Neuronal stem cell (in vitro differentiated cells): ENCODE data around the gene ABCC2.

ENCODE experiments used
- DNase-seq: peaks from one replicate; pipeline ENCODE4 v3.0.0-alpha.2; 2013; ENCODE audit warnings: low spot score
- H2AFZ ChIP-seq: one replicate; pipeline ENCODE4 v1.6.1; 2013; ENCODE audit warnings: mild to moderate bottlenecking, low read length, inconsistent platforms
- H2AK5ac ChIP-seq: 2 replicates; pipeline ENCODE4 v1.6.1; 2013; ENCODE audit warnings: low read depth, mild to moderate bottlenecking, inconsistent platforms, low read length, moderate library complexity, mixed read lengths
- H2BK120ac ChIP-seq: 2 replicates; pipeline ENCODE4 v1.6.1; 2013; ENCODE audit warnings: low read depth, mild to moderate bottlenecking, inconsistent platforms, low read length, moderate library complexity, mixed read lengths
- H2BK12ac ChIP-seq: one replicate; pipeline ENCODE4 v1.6.1; 2013; ENCODE audit warnings: low read length, inconsistent platforms
- H2BK15ac ChIP-seq: 2 replicates; pipeline ENCODE4 v1.6.1; 2013; ENCODE audit warnings: mild to moderate bottlenecking, low read length, inconsistent platforms, mixed read lengths
- H2BK5ac ChIP-seq: one replicate; pipeline ENCODE4 v1.6.1; 2013; ENCODE audit warnings: inconsistent platforms, mild to moderate bottlenecking, low read length, moderate library complexity
- H3K14ac ChIP-seq: one replicate; pipeline ENCODE4 v1.6.1; 2013; ENCODE audit warnings: low read length, inconsistent platforms
- H3K18ac ChIP-seq: 2 replicates; pipeline ENCODE4 v1.6.1; 2013; ENCODE audit warnings: low read length, inconsistent platforms
- H3K23ac ChIP-seq: 2 replicates; pipeline ENCODE4 v1.6.1; 2013; ENCODE audit warnings: low read depth, mild to moderate bottlenecking, mixed read lengths, low read length, inconsistent platforms; ENCODE audit not compliant: poor library complexity
- H3K27ac ChIP-seq: replicated peaks from 3 replicates; pipeline ENCODE4 v1.5.1; 2013; ENCODE audit warnings: low read length, inconsistent platforms
- H3K27me3 ChIP-seq, 3 experiments: 2 replicates each; pipeline ENCODE4 v1.6.1; 2013; ENCODE audit warnings: low read length in 3 of 3, mild to moderate bottlenecking in 2 of 3, inconsistent platforms in 1 of 3, low read depth in 1 of 3, mixed read lengths in 1 of 3, moderate library complexity in 1 of 3; ENCODE audit not compliant: control insufficient read depth in 3 of 3, insufficient read depth in 3 of 3
- H3K36me3 ChIP-seq, 2 donors: replicated peaks in 1 of 2; 2 replicates each; pipeline ENCODE4 v1.6.1; 2013; ENCODE audit warnings: low read length in 2 of 2; ENCODE audit not compliant: control insufficient read depth in 2 of 2, insufficient read depth in 2 of 2
- H3K4ac ChIP-seq: 2 replicates; pipeline ENCODE4 v1.6.1; 2013; ENCODE audit warnings: inconsistent platforms, mild to moderate bottlenecking, low read length, moderate library complexity
- H3K4me1 ChIP-seq, 2 donors: 1 replicate in 1 of 2; 2 replicates in 1 of 2; pipeline ENCODE4 v1.6.1; 2013; ENCODE audit warnings: low read length in 2 of 2, low read depth in 1 of 2; ENCODE audit not compliant: control insufficient read depth in 2 of 2, insufficient read depth in 1 of 2
- H3K4me2 ChIP-seq: one replicate; pipeline ENCODE4 v1.6.1; 2013; ENCODE audit warnings: mild to moderate bottlenecking, low read length, inconsistent platforms; ENCODE audit not compliant: insufficient read depth, poor library complexity, severe bottlenecking
- H3K4me3 ChIP-seq, 2 donors: 2 replicates each; pipeline ENCODE4 v1.5.1; 2013; ENCODE audit warnings: low read length in 2 of 2, mild to moderate bottlenecking in 2 of 2, inconsistent platforms in 1 of 2, moderate library complexity in 1 of 2
- H3K79me1 ChIP-seq: one replicate; pipeline ENCODE4 v1.6.1; 2013; ENCODE audit warnings: low read depth, mild to moderate bottlenecking, inconsistent platforms, low read length, moderate library complexity
- H3K9ac ChIP-seq: one replicate; pipeline ENCODE4 v1.6.1; 2013; ENCODE audit warnings: mild to moderate bottlenecking, low read depth, low read length, inconsistent platforms; ENCODE audit not compliant: poor library complexity
- H3K9me3 ChIP-seq, 2 donors: replicated peaks in 1 of 2; 2 replicates each; pipeline versions ENCODE3 to v1.6.1; 2013; ENCODE audit warnings: low read length in 2 of 2, mild to moderate bottlenecking in 2 of 2, inconsistent platforms in 1 of 2, low read depth in 1 of 2, mixed read lengths in 1 of 2, moderate library complexity in 1 of 2; ENCODE audit not compliant: control insufficient read depth in 2 of 2, insufficient read depth in 1 of 2
- H4K8ac ChIP-seq: one replicate; pipeline ENCODE4 v1.6.1; 2013; ENCODE audit warnings: low read depth, mild to moderate bottlenecking, inconsistent platforms, low read length, moderate library complexity
- H4K91ac ChIP-seq: one replicate; pipeline ENCODE4 v1.6.1; 2013; ENCODE audit warnings: low read length, low read depth, mild to moderate bottlenecking, inconsistent platforms; ENCODE audit not compliant: poor library complexity
- WGBS, 2 donors: extraction: QIAGEN DNeasy Blood & Tissue Kit; methylation state at CpG; one replicate each; pipeline ENCODE4 v1.1.7; 2013; ENCODE audit warnings: missing lambda C conversion rate in 2 of 2, mixed read lengths in 1 of 2; ENCODE audit not compliant: insufficient read length in 2 of 2, insufficient replicate concordance in 1 of 2; ENCODE audit errors: extremely low coverage in 2 of 2; 5-methylcytosine and 5-hydroxymethylcytosine counted together

ABCC2 gene

GRCh38 chr10:99765672-99766301 is 16.7 kb upstream of the ABCC2 start:
- Histone ChIP-seq H2BK120ac (no peak overlapping the region), H3K9me3 (no peaks in the 10 kb centered on the region), H2BK15ac (no peak overlapping the region), H3K4me1 (no peaks in the 10 kb centered on the region), H4K8ac (no peak overlapping the region), H2AK5ac (no peak overlapping the region), H3K14ac (no peak overlapping the region), H3K18ac (no peak overlapping the region), H3K4me3 (no peak overlapping the region), H4K91ac (no peak overlapping the region), H2BK5ac (no peak overlapping the region), H3K4me2 (no peak overlapping the region), H3K9ac (no peak overlapping the region), H3K23ac (no peak overlapping the region), H3K27ac (no peak overlapping the region), H3K4ac (no peak overlapping the region), H2AFZ (no peak overlapping the region), H3K36me3 (peaks cover 0 to 3% of the 10 kb centered on the region in 2 donors), H2BK12ac (no peak overlapping the region), H3K79me1 (no peaks in the 10 kb centered on the region), H3K27me3 (no peaks in the 10 kb centered on the region)
- DNase-seq = no peak
- WGBS, 2 donors = no CpG with 5 or more reads among the region's 4 CpGs

- Histone ChIP-seq H2BK120ac (no peak overlapping the region), H3K4me3 (no peak overlapping the region), H3K27ac (no peak overlapping the region), H2AFZ (no peak overlapping the region), H3K9ac (no peak overlapping the region), H3K4me2 (no peak overlapping the region), H3K14ac (no peak overlapping the region), H2BK12ac (no peak overlapping the region), H3K9me3 (no peaks in the 10 kb centered on the region), H2BK5ac (no peak overlapping the region), H3K79me1 (no peaks in the 10 kb centered on the region), H3K18ac (no peak overlapping the region), H3K4me1 (no peaks in the 10 kb centered on the region), H3K27me3 (no peaks in the 10 kb centered on the region), H4K8ac (no peak overlapping the region), H3K23ac (no peak overlapping the region), H2AK5ac (no peak overlapping the region), H2BK15ac (no peak overlapping the region), H3K36me3 (peaks cover 0 to 3% of the 10 kb centered on the region in 2 donors), H3K4ac (no peak overlapping the region), H4K91ac (no peak overlapping the region)
- no peak for DNase-seq
- no CpG with 5 or more reads among the region's 8 CpGs for WGBS, 2 donors
These were observed 16.1 kb upstream of the ABCC2 start for GRCh38 chr10:99766302-99766681.

- no peak for DNase-seq
- Histone ChIP-seq H4K91ac (no peak overlapping the region), H3K4ac (no peak overlapping the region), H3K27ac (no peak overlapping the region), H3K18ac (no peak overlapping the region), H3K4me2 (no peak overlapping the region), H3K36me3 (no peaks in the 10 kb centered on the region), H2BK15ac (no peak overlapping the region), H3K14ac (no peak overlapping the region), H2BK12ac (no peak overlapping the region), H2AK5ac (no peak overlapping the region), H2BK120ac (no peak overlapping the region), H3K4me1 (no peaks in the 10 kb centered on the region), H3K9ac (no peak overlapping the region), H3K27me3 (no peaks in the 10 kb centered on the region), H3K23ac (no peak overlapping the region), H2BK5ac (no peak overlapping the region), H4K8ac (no peak overlapping the region), H3K9me3 (no peaks in the 10 kb centered on the region), H3K4me3 (no peak overlapping the region), H3K79me1 (no peaks in the 10 kb centered on the region), H2AFZ (no peak overlapping the region)
- WGBS, 2 donors = no CpG with 5 or more reads among the region's 5 CpGs
These were observed 14.5 kb upstream of the ABCC2 start for GRCh38 chr10:99767901-99768300.

GRCh38 chr10:99768556-99768955 is 13.9 kb upstream of the ABCC2 start:
- no peak overlapping the region for H3K9ac ChIP-seq
- H2BK5ac ChIP-seq = no peak overlapping the region
- no peak overlapping the region for H2BK120ac ChIP-seq
- H3K27me3 ChIP-seq = no peaks in the 10 kb centered on the region
- no peak overlapping the region for H2BK12ac ChIP-seq
- no peaks in the 10 kb centered on the region for H3K79me1 ChIP-seq
- WGBS, 2 donors = no CpG with 5 or more reads among the region's 2 CpGs
- H3K4me2 ChIP-seq = no peak overlapping the region
- no peaks in the 10 kb centered on the region for H3K36me3 ChIP-seq
- H3K4me3 ChIP-seq = no peak overlapping the region
- no peak overlapping the region for H4K91ac ChIP-seq
- no peak overlapping the region for H3K18ac ChIP-seq
- H3K14ac ChIP-seq = no peak overlapping the region
- H2AFZ ChIP-seq = peak overlapping the region; percentile 70
- no peaks in the 10 kb centered on the region for H3K4me1 ChIP-seq
- DNase-seq = no peak
- H3K23ac ChIP-seq = no peak overlapping the region
- no peak overlapping the region for H2BK15ac ChIP-seq
- H4K8ac ChIP-seq = no peak overlapping the region
- H2AK5ac ChIP-seq = no peak overlapping the region
- no peak overlapping the region for H3K4ac ChIP-seq
- no peak overlapping the region for H3K27ac ChIP-seq
- no peaks in the 10 kb centered on the region for H3K9me3 ChIP-seq
